GM18520 (cell line): ENCODE results near the gene LGALS4.
A peak's percentile ranks its signal among the peaks of the same experiment; 100 is the strongest.
"Not testable (repeated sequence)": the region's sequence is repeated elsewhere in the genome, so short reads cannot be mapped to it uniquely, and the experiment has no call there.

Experiments used
- ATAC-seq: cut with Tn5 transposase; IDR thresholded peaks from one replicate; pipeline ENCODE4 v1.9.1; 2021; ENCODE audit not compliant: unreplicated experiment

LGALS4 gene

GRCh38 chr19:38773469-38774177, 39.1 kb downstream of the LGALS4 start, which contains the start of gene LGALS7:
Gene LGALS7, minus strand, starts transcription at chr19:38773517. Its CDS starts 25 bp downstream, at chr19:38773492.
- no peak for ATAC-seq

DNA sequence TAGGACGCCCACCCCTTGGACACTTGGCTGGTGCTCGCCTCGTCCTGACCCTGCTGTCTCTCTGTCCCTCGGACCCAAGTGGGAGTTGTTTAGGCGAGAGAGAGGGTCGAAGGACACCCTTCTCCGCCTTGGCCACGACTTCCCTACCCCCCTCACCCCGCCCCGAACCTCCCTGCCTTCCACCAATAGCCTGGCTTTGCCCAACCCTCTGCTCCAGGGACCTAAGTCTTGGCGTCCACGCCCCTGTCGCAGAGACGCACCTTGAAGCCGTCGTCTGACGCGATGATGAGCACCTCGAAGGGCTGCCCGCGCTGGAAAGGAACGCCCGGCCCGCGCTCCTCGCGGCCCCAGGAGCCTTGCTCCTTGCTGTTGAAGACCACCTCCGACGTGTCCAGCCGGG, 41.2 kb downstream of the LGALS4 start:
- ATAC-seq: not testable (repeated sequence)

DNA sequence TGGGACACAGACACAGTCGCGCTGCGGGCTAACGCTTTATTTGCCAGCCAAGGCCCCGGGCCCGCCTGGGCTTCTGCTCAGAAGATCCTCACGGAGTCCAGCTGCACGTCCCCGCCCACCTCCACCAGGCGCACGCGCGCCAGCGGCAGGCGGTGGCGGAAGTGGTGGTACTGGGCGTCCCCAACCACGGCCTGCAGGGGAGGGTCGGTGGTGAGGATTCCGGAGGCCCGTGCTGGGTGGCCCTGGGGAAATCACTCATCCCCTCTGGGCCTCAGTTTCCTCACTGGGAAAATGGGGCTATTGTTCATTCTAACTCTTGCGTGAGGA, 41.8 kb downstream of the LGALS4 start:
- ATAC-seq: not testable (repeated sequence)

DNA sequence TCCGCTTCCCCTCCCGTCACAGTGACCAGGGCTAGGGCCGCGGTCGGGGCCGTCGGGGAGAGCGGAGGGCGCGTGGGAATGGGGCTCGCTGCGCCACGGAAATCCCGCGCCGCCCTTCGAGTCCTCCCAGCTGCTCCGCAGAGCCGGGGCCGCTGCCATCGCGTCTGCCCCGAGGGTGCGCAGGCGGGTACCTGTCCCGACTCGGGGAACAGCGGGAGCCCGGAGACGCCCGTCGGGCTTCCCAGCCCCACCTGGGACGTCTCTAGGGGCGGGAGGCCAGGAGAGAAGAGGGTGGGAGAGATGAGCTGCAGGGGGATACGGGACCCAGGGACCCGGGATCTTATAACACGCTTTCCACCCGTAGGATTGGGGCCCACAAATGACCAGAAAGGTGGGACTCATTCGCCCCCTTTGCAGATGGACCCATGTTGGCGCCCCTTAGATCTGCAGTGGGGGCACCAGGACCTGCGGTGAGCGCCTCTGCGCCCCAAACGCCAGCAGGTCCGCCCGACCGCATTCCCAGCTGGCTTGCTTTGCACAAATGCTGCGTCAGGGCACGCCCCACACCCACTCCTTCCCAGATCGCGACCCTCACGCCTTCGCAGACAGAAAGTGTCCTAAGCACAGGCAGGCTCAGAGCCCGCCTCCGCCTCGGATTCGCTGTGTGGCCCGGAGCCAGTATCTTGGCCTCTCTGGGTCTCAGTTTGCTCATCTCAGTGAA, 42.4 kb downstream of the LGALS4 start:
- ATAC-seq: not testable (repeated sequence)

- ATAC-seq: peak; percentile 48
These were observed 43.0 kb downstream of the LGALS4 start for GRCh38 chr19:38769635-38770211.

- ATAC-seq: no peak
These were observed 46.3 kb downstream of the LGALS4 start for GRCh38 chr19:38766276-38767047.

- no peak for ATAC-seq
These were observed 47.5 kb downstream of the LGALS4 start for GRCh38 chr19:38765214-38765613.

- no peak for ATAC-seq
These were observed 48.9 kb downstream of the LGALS4 start for GRCh38 chr19:38763795-38764220.

DNA sequence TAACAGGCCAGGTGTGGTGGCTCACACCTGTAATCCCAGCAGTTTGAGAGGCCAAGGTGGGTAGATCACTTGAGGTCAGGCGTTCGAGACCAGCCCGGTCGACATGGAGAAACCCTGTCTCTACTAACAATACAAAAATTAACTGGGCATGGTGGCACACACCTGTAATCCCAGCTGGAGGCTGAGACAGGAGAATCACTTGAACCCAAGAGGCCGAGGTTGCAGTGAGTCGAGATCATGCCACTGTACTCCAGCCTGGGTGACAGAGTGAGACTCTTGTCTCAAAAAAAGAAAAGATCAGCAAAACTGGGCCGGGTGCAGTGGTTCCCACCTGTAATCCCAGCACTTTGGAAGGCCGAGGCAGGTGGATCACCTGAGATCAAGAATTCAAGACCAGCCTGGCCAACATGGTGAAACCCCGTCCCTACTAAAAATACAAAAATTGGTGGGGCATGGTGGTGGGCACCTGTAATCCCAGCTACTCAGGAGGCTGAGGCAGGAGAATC, 50.8 kb downstream of the LGALS4 start:
- not testable (repeated sequence) for ATAC-seq

- not testable (repeated sequence) for ATAC-seq
These were observed 51.8 kb downstream of the LGALS4 start for GRCh38 chr19:38760805-38761517.

DNA sequence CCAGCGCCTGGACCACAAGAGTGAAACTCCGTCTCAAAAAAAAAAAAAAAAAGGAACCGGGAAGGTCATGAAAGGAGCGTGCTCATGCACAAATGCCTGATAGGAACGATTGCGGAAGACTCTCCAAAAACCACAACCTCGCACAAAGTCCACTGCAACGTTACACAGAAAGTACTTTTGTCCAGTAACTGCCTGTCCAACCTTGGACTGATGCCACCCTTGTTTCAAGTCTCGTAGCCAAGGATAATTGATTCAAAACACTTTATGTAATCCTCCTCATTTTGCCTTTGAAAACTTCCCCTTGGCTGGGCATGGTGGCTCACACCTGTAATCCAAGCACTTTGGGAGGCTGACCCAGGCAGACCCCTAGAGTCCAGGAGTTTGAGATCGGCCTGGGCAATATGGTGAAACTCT, 53.1 kb downstream of the LGALS4 start:
- no peak for ATAC-seq

DNA sequence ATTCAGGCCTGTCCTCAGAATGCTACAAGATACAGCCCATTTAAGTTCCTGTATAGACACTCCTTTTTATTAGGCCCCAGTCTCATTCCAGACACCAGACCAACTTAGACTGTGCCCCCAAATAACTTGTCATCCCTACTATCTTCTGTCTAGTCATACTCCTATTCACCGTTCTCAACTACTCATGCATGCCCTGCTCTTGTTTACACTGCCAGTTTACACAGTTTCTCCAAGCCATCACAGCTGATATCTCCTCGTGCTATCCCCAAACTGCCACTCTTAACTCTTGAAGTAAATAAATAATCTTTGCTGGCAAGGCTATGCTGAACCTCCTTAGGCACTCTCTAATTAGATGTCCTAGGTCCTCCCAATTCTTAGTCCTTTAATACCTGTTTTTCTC, 58.5 kb downstream of the LGALS4 start:
- not testable (repeated sequence) for ATAC-seq

DNA sequence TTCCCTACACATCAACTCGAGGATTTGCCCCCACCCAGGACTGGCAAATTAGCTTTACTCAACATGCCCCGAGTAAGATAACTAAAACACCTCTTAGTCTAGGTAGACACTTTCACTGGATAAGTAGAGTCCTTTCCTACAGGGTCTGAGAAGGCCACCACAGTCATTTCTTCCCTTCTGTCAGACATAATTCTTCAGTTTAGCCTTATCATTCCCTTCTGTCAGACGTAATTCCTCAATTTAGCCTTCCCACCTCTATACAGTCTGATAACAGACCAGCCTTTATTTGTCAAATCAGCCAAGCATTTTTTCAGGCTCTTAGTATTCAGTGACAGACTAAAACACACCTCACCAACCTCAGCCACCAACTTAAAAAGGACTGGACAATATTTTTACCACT, 59.0 kb downstream of the LGALS4 start:
- not testable (repeated sequence) for ATAC-seq
